IPS DF 6.9 (cell line): ENCODE measurements around the gene TNN.
"Not testable (repeated sequence)": the region's sequence is repeated elsewhere in the genome, so short reads cannot be mapped to it uniquely, and the experiment has no call there.

Experiments
- DNase-seq: peaks from one replicate; pipeline ENCODE4 v3.0.0-alpha.2; 2013; ENCODE audit warnings: low read depth, low spot score
- H3K27ac ChIP-seq: one replicate; pipeline ENCODE4 v1.5.1; 2013; ENCODE audit warnings: low read length, control low read depth
- H3K27me3 ChIP-seq: 2 replicates; pipeline ENCODE4 v1.6.1; 2013; ENCODE audit warnings: mild to moderate bottlenecking, low read length; ENCODE audit not compliant: control insufficient read depth, insufficient read depth
- H3K36me3 ChIP-seq: 2 replicates; pipeline ENCODE4 v1.6.1; 2013; ENCODE audit warnings: low read length; ENCODE audit not compliant: control insufficient read depth, insufficient read depth
- H3K4me1 ChIP-seq: 2 replicates; pipeline ENCODE4 v1.6.1; 2013; ENCODE audit warnings: low read length; ENCODE audit not compliant: control insufficient read depth, insufficient read depth
- H3K4me3 ChIP-seq: 2 replicates; pipeline ENCODE4 v1.5.1; 2013; ENCODE audit warnings: mild to moderate bottlenecking, low read length
- H3K9me3 ChIP-seq: 2 replicates; pipeline ENCODE4 v1.6.1; 2013; ENCODE audit warnings: low read length, inconsistent platforms; ENCODE audit not compliant: control insufficient read depth, insufficient read depth
- WGBS: extraction: QIAGEN DNeasy Blood & Tissue Kit; methylation state at CpG from one replicate; pipeline ENCODE4 v1.1.7; 2013; ENCODE audit warnings: mixed read lengths, missing lambda C conversion rate; ENCODE audit not compliant: insufficient read length, insufficient coverage; 5-methylcytosine and 5-hydroxymethylcytosine counted together

The TNN gene

GRCh38 chr1:175108331-175108820 is 40.7 kb downstream of the TNN start:
- not testable (repeated sequence) for H3K9me3 ChIP-seq

GRCh38 chr1:175114996-175115395 is 47.4 kb downstream of the TNN start:
- DNase-seq = no peak
- Histone ChIP-seq H3K27me3 (no peaks in the 10 kb centered on the region), H3K4me3 (no peak overlapping the region), H3K9me3 (no peaks in the 10 kb centered on the region), H3K27ac (no peak overlapping the region), H3K36me3 (no peaks in the 10 kb centered on the region), H3K4me1 (no peaks in the 10 kb centered on the region)
- WGBS = no CpG with 5 or more reads among the region's 2 CpGs

More at GRCh38 chr1:175108331-175108820, 40.7 kb downstream of the TNN start:
- H3K4me1 ChIP-seq, H3K36me3 ChIP-seq, H3K27me3 ChIP-seq, H3K27ac ChIP-seq, H3K4me3 ChIP-seq, DNase-seq: not testable (repeated sequence)
- WGBS = no CpG with 5 or more reads among the region's 25 CpGs

- no peak overlapping the region for H3K4me3 ChIP-seq
- H3K27ac ChIP-seq = no peak overlapping the region
- no peaks in the 10 kb centered on the region for H3K9me3 ChIP-seq
- H3K4me1 ChIP-seq = no peaks in the 10 kb centered on the region
- no peaks in the 10 kb centered on the region for H3K27me3 ChIP-seq
- no peak for DNase-seq
- WGBS = no CpG with 5 or more reads among the region's 1 CpG
- H3K36me3 ChIP-seq = no peaks in the 10 kb centered on the region
Observed at GRCh38 chr1:175116210-175116798, 48.7 kb downstream of the TNN start.

- no CpG with 5 or more reads among the region's 11 CpGs for WGBS
- H3K9me3 ChIP-seq = no peaks in the 10 kb centered on the region
- no peak overlapping the region for H3K4me3 ChIP-seq
- DNase-seq = no peak
- H3K4me1 ChIP-seq = no peaks in the 10 kb centered on the region
- H3K36me3 ChIP-seq = no peaks in the 10 kb centered on the region
- no peaks in the 10 kb centered on the region for H3K27me3 ChIP-seq
- no peak overlapping the region for H3K27ac ChIP-seq
Observed at GRCh38 chr1:175116903-175117302, 49.3 kb downstream of the TNN start.

GRCh38 chr1:175118375-175119367 is 51.0 kb downstream of the TNN start:
- no peak overlapping the region for H3K27ac ChIP-seq

GRCh38 chr1:175120511-175120910 is 52.9 kb downstream of the TNN start:
- no peak overlapping the region for H3K27ac ChIP-seq
- WGBS = no CpG with 5 or more reads among the region's 1 CpG

More at GRCh38 chr1:175118375-175119367, 51.0 kb downstream of the TNN start:
- no peaks in the 10 kb centered on the region for H3K4me1 ChIP-seq
- H3K9me3 ChIP-seq = no peaks in the 10 kb centered on the region
- no peak overlapping the region for H3K4me3 ChIP-seq
- no peaks in the 10 kb centered on the region for H3K27me3 ChIP-seq
- no peak for DNase-seq
- no peaks in the 10 kb centered on the region for H3K36me3 ChIP-seq
- no CpG with 5 or more reads among the region's 13 CpGs for WGBS

GRCh38 chr1:175124861-175125260 is 57.2 kb downstream of the TNN start:
- no peak for DNase-seq
- H3K27me3 ChIP-seq = no peaks in the 10 kb centered on the region
- WGBS = no CpG with 5 or more reads among the region's 1 CpG
- peaks cover 2% of the 10 kb centered on the region; the same call in 1 of the 2 replicates for H3K4me1 ChIP-seq
- H3K4me3 ChIP-seq = no peak overlapping the region
- no peaks in the 10 kb centered on the region for H3K36me3 ChIP-seq
- no peak overlapping the region for H3K27ac ChIP-seq
- no peaks in the 10 kb centered on the region for H3K9me3 ChIP-seq

More at GRCh38 chr1:175120511-175120910, 52.9 kb downstream of the TNN start:
- Histone ChIP-seq H3K4me3 (no peak overlapping the region), H3K9me3 (no peaks in the 10 kb centered on the region), H3K36me3 (no peaks in the 10 kb centered on the region), H3K4me1 (no peaks in the 10 kb centered on the region), H3K27me3 (no peaks in the 10 kb centered on the region)
- no peak for DNase-seq

- H3K27ac ChIP-seq = no peak overlapping the region
- no peak overlapping the region for H3K4me3 ChIP-seq
- no peaks in the 10 kb centered on the region for H3K9me3 ChIP-seq
- no CpG with 5 or more reads among the region's 4 CpGs for WGBS
- no peaks in the 10 kb centered on the region for H3K27me3 ChIP-seq
- DNase-seq = no peak
- no peaks in the 10 kb centered on the region for H3K36me3 ChIP-seq
- peaks cover 5% of the 10 kb centered on the region; the same call in 1 of the 2 replicates for H3K4me1 ChIP-seq
Observed at GRCh38 chr1:175126347-175126746, 58.7 kb downstream of the TNN start.

GRCh38 chr1:175127565-175127964 is 59.9 kb downstream of the TNN start:
- no CpG with 5 or more reads among the region's 6 CpGs for whole genome bisulfite sequencing
- Histone ChIP-seq H3K27ac (no peak overlapping the region), H3K4me1 (peaks cover 8% of the 10 kb centered on the region; the same call in 1 of the 2 replicates), H3K4me3 (no peak overlapping the region), H3K27me3 (no peaks in the 10 kb centered on the region), H3K36me3 (no peaks in the 10 kb centered on the region), H3K9me3 (no peaks in the 10 kb centered on the region)
- DNase-seq = no peak

- Histone ChIP-seq H3K36me3 (no peaks in the 10 kb centered on the region), H3K27me3 (no peaks in the 10 kb centered on the region), H3K4me1 (peaks cover 8% of the 10 kb centered on the region; the same call in 1 of the 2 replicates), H3K4me3 (no peak overlapping the region), H3K9me3 (no peaks in the 10 kb centered on the region), H3K27ac (no peak overlapping the region)
- WGBS = no CpG with 5 or more reads among the region's 9 CpGs
- DNase-seq = no peak
Observed at GRCh38 chr1:175128523-175128922, 60.9 kb downstream of the TNN start.
